Hematopoietic multipotent progenitor cell (in vitro differentiated cells): ENCODE data around the gene PRKCH. TPM values are rescaled to one million over a fixed set of nuclear protein-coding genes. Genes with fewer than 3 reads are reported as not detected.
A peak's percentile ranks its signal among the peaks of the same experiment; 100 is the strongest.

ENCODE experiments used
- DNase-seq, 3 donors: peaks; one replicate each; pipeline ENCODE4 v3.0.0-alpha.2; 2011 to 2015; ENCODE audit warnings: low read depth in 2 of 3, low spot score in 2 of 3
- total RNA-seq: library from RNA; depleted of rRNA; stranded (reverse); fragments of >200 nt; gene quantifications from one replicate; pipeline ENCODE4 v1.2.3, GENCODE V29; 2012

Gene PRKCH
- total RNA-seq = 138 TPM

- peak; percentile 61 to 92 (median 92) for DNase-seq
Observed at GRCh38 chr14:61321385-61322010, at the start of gene PRKCH. PRKCH (plus strand) TSS chr14:61321579; CDS start chr14:61322102, 523 bp downstream.

- DNase-seq = no peak
Observed at GRCh38 chr14:61277232-61277631, 44.1 kb upstream of the PRKCH start.

- no peak for DNase-seq
Observed at GRCh38 chr14:61277784-61278183, 43.6 kb upstream of the PRKCH start.

GRCh38 chr14:61279082-61279481 lies 42.3 kb upstream of the PRKCH start:
- DNase-seq = no peak

GRCh38 chr14:61280092-61280525 lies 41.3 kb upstream of the PRKCH start:
- DNase-seq = no peak

GRCh38 chr14:61280526-61281185 lies 40.7 kb upstream of the PRKCH start:
- DNase-seq = peak; percentile 74 to 77 (median 74)

GRCh38 chr14:61281186-61281947 lies 40.0 kb upstream of the PRKCH start, which contains the start of gene TMEM30B:
TMEM30B (minus strand) TSS chr14:61281338; CDS start chr14:61281147, 191 bp downstream.
- peak in 1 of 3 donors; percentile 28 for DNase-seq

- DNase-seq = no peak
Observed at GRCh38 chr14:61281948-61282275, 39.5 kb upstream of the PRKCH start.

- no peak for DNase-seq
Observed at GRCh38 chr14:61282746-61283145, 38.6 kb upstream of the PRKCH start.

GRCh38 chr14:61284001-61284400 lies 37.4 kb upstream of the PRKCH start:
- no peak for DNase-seq

GRCh38 chr14:61285364-61285763 lies 36.0 kb upstream of the PRKCH start:
- DNase-seq = no peak

GRCh38 chr14:61287196-61287595 lies 34.2 kb upstream of the PRKCH start:
- no peak for DNase-seq

GRCh38 chr14:61288228-61288627 lies 33.2 kb upstream of the PRKCH start:
- DNase-seq = no peak

- DNase-seq = no peak
Observed at GRCh38 chr14:61288720-61289119, 32.7 kb upstream of the PRKCH start.

GRCh38 chr14:61290701-61291100 lies 30.7 kb upstream of the PRKCH start:
- DNase-seq = no peak

GRCh38 chr14:61296151-61296550 lies 25.2 kb upstream of the PRKCH start:
- no peak for DNase-seq

- peak in 2 of 3 donors; percentile 54 to 80 for DNase-seq
Observed at GRCh38 chr14:61296719-61297502, 24.5 kb upstream of the PRKCH start.

GRCh38 chr14:61297581-61297980 lies 23.8 kb upstream of the PRKCH start:
- no peak for DNase-seq

GRCh38 chr14:61298824-61299223 lies 22.6 kb upstream of the PRKCH start:
- peak in 1 of 3 donors; percentile 23 for DNase-seq

GRCh38 chr14:61300209-61300608 lies 21.2 kb upstream of the PRKCH start:
- no peak for DNase-seq

GRCh38 chr14:61300754-61301153 lies 20.6 kb upstream of the PRKCH start:
- no peak for DNase-seq
